ENCODE data around the gene CUBN. TPM values are rescaled to one million over a fixed set of nuclear protein-coding genes. Genes with fewer than 3 reads are reported as not detected.
A peak's percentile ranks its signal among the peaks of the same experiment; 100 is the strongest.

CUBN gene
- total RNA-seq, 1 donor from 2014 or later = 2.5 TPM

DNA sequence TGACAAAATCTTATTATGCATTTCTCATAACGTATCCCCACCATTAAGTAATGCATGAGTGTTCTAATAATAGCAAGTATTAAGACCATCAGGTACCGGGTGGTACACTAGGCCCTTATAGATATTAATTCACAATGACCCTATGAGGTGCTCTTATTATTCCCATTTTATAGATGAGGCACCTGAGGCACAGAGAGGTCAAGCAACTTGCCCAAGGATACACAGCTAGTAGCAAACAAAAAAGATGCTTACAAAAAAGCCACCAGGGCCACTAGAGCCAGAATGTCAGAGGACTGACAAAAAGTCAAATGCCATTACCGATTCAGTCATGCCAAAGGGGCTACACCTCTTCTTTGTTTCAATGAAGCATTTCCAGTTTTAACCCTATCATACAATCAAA lies 318.3 kb downstream of the CUBN start:
- DNase-seq (no peak), ATAC-seq (ENCODE audit: low read depth) (no peak)
- Mint-ChIP-seq H3K4me3 (no peak overlapping the region), H3K27ac (no peak overlapping the region), H3K27me3 (no peaks in the 10 kb centered on the region), H3K36me3 (ENCODE audit: low read depth) (peaks cover 29% of the 10 kb centered on the region), H3K9me3 (no peaks in the 10 kb centered on the region), H3K4me1 (peaks cover 24% of the 10 kb centered on the region)
- POLR2A ChIA-PET = no interaction called here
- intact Hi-C loops (cut with micrococcal nuclease) = no loop called here
- no peak for TF ChIP-seq CTCF (IDR thresholded peaks at IDR 0.05)
- CTCF ChIA-PET = no interaction called here

GRCh38 chr10:16809074-16809718 lies 320.4 kb downstream of the CUBN start:
- no peak for DNase-seq
- POLR2A ChIA-PET = no interaction called here
- intact Hi-C loops (cut with micrococcal nuclease) = loop anchor here (1.0 kb wide), 1 partner anchor 930 kb away; no protein-coding TSS in a partner anchor
- CTCF ChIA-PET = interaction anchor here (1.9 kb wide), 1 partner anchor 907 kb away, joined by 5 read pairs; no protein-coding TSS in a partner anchor
- peak; percentile 64 for ATAC-seq (ENCODE audit: low read depth)
- H3K4me1 Mint-ChIP-seq = peaks cover 10% of the 10 kb centered on the region
- no peak overlapping the region for H3K27ac Mint-ChIP-seq
- H3K36me3 Mint-ChIP-seq (ENCODE audit: low read depth) = peaks cover 31% of the 10 kb centered on the region
- H3K27me3 Mint-ChIP-seq = no peaks in the 10 kb centered on the region
- H3K9me3 Mint-ChIP-seq = no peaks in the 10 kb centered on the region
- no peak overlapping the region for H3K4me3 Mint-ChIP-seq
- TF ChIP-seq CTCF (IDR thresholded peaks at IDR 0.05) = no peak

DNA sequence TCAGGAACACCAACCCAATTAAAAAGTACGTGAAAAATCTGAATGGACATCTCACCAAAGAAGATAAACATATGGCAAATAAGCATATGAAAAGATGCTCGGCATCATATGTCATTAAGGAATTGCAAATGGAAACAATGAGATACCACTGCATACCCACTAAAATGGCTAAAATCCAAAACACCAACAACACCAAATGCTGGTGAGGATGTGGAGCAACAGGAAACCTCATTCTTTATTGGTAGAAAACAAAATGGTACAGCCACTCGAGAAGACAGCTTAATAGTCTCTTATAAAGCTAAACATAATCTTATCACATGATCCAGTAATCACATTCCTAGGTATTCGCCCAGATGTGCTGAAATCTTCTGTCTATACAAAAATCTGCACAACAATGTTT lies 325.5 kb downstream of the CUBN start:
- CTCF ChIA-PET = no interaction called here
- intact Hi-C loops (cut with micrococcal nuclease) = no loop called here

DNA sequence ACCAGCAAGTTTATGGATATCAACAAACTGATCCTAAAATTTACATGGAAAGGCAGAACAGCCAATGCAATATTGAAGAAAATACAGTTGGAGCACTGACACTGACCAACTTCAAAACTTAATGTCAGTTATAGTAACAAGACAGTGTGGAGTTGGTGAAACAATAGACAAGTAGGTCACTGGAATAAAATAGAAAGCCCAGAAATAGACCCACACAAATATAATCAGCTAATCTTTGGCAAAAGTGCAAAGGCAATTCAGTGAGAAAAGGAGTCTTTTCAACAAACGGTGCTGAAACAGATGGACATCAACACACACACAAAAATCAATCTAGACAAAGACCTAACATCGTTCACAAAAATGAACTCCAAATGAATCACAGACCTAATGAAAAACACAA lies 326.1 kb downstream of the CUBN start:
- ChIA-PET POLR2A (no interaction called here), CTCF (no interaction called here)
- DNase-seq = no peak
- H3K9me3 Mint-ChIP-seq = no peaks in the 10 kb centered on the region
- H3K36me3 Mint-ChIP-seq (ENCODE audit: low read depth) = peaks cover 31% of the 10 kb centered on the region
- H3K27me3 Mint-ChIP-seq = no peaks in the 10 kb centered on the region
- intact Hi-C loops (cut with micrococcal nuclease) = no loop called here
- ATAC-seq (ENCODE audit: low read depth) = no peak
- peaks cover 16% of the 10 kb centered on the region for H3K4me1 Mint-ChIP-seq
- no peak overlapping the region for H3K4me3 Mint-ChIP-seq
- H3K27ac Mint-ChIP-seq = no peak overlapping the region
- no peak for TF ChIP-seq CTCF (IDR thresholded peaks at IDR 0.05)

More for the DNA sequence above, 325.5 kb downstream of the CUBN start:
- POLR2A ChIA-PET = interaction anchor here (0.6 kb wide), 1 partner anchor 742 kb away, joined by 3 read pairs; no protein-coding TSS in a partner anchor
- no peak for ATAC-seq (ENCODE audit: low read depth)
- H3K36me3 Mint-ChIP-seq (ENCODE audit: low read depth) = peaks cover 28% of the 10 kb centered on the region
- H3K27me3 Mint-ChIP-seq = no peaks in the 10 kb centered on the region
- no peak overlapping the region for H3K27ac Mint-ChIP-seq
- peaks cover 14% of the 10 kb centered on the region for H3K4me1 Mint-ChIP-seq
- TF ChIP-seq CTCF (IDR thresholded peaks at IDR 0.05) = no peak
- no peaks in the 10 kb centered on the region for H3K9me3 Mint-ChIP-seq
- H3K4me3 Mint-ChIP-seq = no peak overlapping the region
- DNase-seq = no peak

GRCh38 chr10:16799621-16800020 lies 330.0 kb downstream of the CUBN start:
- Mint-ChIP-seq H3K4me3 (no peak overlapping the region), H3K27ac (no peak overlapping the region)
- peak; percentile 40 for ATAC-seq (ENCODE audit: low read depth)

More at GRCh38 chr10:16799621-16800020, 330.0 kb downstream of the CUBN start:
- peaks cover 16% of the 10 kb centered on the region for H3K4me1 Mint-ChIP-seq
- ChIA-PET POLR2A (no interaction called here), CTCF (no interaction called here)
- no peak for DNase-seq
- H3K9me3 Mint-ChIP-seq = no peaks in the 10 kb centered on the region
- H3K36me3 Mint-ChIP-seq (ENCODE audit: low read depth) = peaks cover 26% of the 10 kb centered on the region
- H3K27me3 Mint-ChIP-seq = no peaks in the 10 kb centered on the region
- no peak for TF ChIP-seq CTCF (IDR thresholded peaks at IDR 0.05)
- intact Hi-C loops (cut with micrococcal nuclease) = no loop called here

Data from activated B cell treated with CpG ODN at 0.5 μM for 24 hours (primary cell).